SH-SY5Y (cell line): ENCODE results near the gene EVC2.

Source experiments
- GATA2 ChIP-seq: IDR thresholded peaks from 2 replicates; pipeline ENCODE4 v1.6.1; 2011; ENCODE audit warnings: mild to moderate bottlenecking, low read depth, low read length
- GATA3 ChIP-seq: IDR thresholded peaks from 2 replicates; pipeline ENCODE4 v1.6.1; 2011; ENCODE audit warnings: low read depth, mild to moderate bottlenecking, low read length, moderate library complexity

- TF ChIP-seq GATA3: no peak
- no peak for TF ChIP-seq GATA2
Measured at GRCh38 chr4:5735463-5735862, 27.1 kb upstream of the EVC2 start.
